Activated T-cell treated with anti-CD3 and anti-CD28 coated beads, Interleukin-2, amount 50 U/mL, for 24 hours (primary cell): ENCODE measurements around the gene BMP6.
"Not testable (repeated sequence)": the region's sequence is repeated elsewhere in the genome, so short reads cannot be mapped to it uniquely, and the experiment has no call there.

Experiments used
- DNase-seq: peaks from one replicate; pipeline ENCODE4 v3.0.0-alpha.2; 2020
- H3K27ac Mint-ChIP-seq: 2 replicates; pipeline ENCODE4 v1.8.0; 2020; ENCODE audit warnings: mild to moderate bottlenecking, mixed read lengths
- H3K27me3 Mint-ChIP-seq: 2 replicates; pipeline ENCODE4 v1.8.0; 2020; ENCODE audit warnings: mixed read lengths
- H3K36me3 Mint-ChIP-seq: 2 replicates; pipeline ENCODE4 v1.8.0; 2020; ENCODE audit warnings: low read depth, mixed read lengths
- H3K4me1 Mint-ChIP-seq: 2 replicates; pipeline ENCODE4 v1.8.0; 2020; ENCODE audit warnings: low read depth, mixed read lengths
- H3K4me3 Mint-ChIP-seq: 2 replicates; pipeline ENCODE4 v1.8.0; 2020; ENCODE audit warnings: mild to moderate bottlenecking, moderate library complexity, mixed read lengths
- H3K9me3 Mint-ChIP-seq: 2 replicates; pipeline ENCODE4 v1.8.0; 2020; ENCODE audit warnings: mixed read lengths

BMP6 gene

DNA sequence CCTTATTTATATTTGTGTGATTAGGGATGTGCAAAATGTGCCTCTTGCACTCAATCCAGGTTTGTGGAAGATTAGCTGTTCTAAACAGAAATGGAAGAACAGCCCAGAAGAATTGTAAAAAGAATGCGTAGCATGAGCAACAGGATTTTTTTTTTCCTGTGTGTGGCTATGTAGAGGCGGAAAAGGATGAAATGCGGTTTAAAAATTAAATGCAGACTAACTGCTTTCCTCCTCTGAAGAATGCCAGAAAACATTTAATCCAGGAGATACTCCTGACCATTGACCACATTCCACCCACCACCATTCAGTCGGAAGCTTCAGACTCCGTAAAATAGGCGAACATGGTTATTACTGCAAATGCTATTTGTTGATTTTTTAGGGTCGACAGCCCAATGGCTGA, 83.4 kb downstream of the BMP6 start:
- Mint-ChIP-seq H3K9me3 (no peaks in the 10 kb centered on the region), H3K4me3 (no peak overlapping the region), H3K27ac (no peak overlapping the region), H3K4me1 (no peaks in the 10 kb centered on the region), H3K36me3 (no peaks in the 10 kb centered on the region), H3K27me3 (peaks cover 45% of the 10 kb centered on the region)
- DNase-seq, result no peak

DNA sequence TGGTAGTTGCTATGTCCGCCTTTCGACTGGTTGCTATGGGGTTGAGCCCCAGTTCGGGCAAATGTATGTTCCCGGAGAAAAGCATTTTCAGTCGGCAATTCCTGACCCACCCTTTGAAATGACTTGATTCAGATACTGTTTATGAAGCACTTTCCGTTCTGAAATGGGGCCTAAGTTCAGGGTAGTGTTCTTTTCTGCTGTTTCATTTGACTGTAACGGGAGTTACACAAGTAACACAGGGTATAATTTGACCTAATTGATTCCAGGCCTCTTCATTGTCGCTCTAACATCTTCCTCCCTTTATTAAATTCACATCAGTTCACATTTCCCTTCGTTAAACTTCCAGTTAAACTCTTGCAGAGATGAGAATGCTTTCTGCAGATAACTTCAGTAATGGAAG, 85.5 kb downstream of the BMP6 start:
- DNase-seq, result no peak
- H3K36me3 Mint-ChIP-seq, result no peaks in the 10 kb centered on the region
- peaks cover 28% of the 10 kb centered on the region for H3K27me3 Mint-ChIP-seq
- H3K4me1 Mint-ChIP-seq, result no peaks in the 10 kb centered on the region
- H3K4me3 Mint-ChIP-seq, result no peak overlapping the region
- H3K27ac Mint-ChIP-seq, result no peak overlapping the region
- no peaks in the 10 kb centered on the region for H3K9me3 Mint-ChIP-seq

DNA sequence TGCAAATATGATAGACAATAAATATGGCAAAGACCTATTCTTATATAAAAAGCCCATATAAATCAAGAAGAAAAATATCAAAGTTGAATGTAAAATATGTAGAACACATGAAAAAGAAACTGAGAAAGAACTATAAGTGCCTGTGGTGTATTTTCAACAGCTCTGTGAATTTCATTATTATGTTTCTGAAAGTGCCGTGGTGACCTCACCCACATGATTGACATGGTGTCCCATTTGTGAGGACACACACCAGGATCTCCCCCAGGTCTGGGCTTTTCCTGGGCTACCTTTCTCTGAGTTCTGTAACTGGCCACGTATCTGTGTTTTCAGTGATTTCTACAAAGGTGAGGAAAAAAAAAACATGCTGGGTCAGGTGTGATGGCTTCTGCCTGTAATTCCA, 86.7 kb downstream of the BMP6 start:
- Mint-ChIP-seq H3K36me3 (no peaks in the 10 kb centered on the region), H3K4me1 (no peaks in the 10 kb centered on the region), H3K9me3 (no peaks in the 10 kb centered on the region), H3K27me3 (peaks cover 22% of the 10 kb centered on the region), H3K4me3 (no peak overlapping the region), H3K27ac (no peak overlapping the region)
- no peak for DNase-seq

DNA sequence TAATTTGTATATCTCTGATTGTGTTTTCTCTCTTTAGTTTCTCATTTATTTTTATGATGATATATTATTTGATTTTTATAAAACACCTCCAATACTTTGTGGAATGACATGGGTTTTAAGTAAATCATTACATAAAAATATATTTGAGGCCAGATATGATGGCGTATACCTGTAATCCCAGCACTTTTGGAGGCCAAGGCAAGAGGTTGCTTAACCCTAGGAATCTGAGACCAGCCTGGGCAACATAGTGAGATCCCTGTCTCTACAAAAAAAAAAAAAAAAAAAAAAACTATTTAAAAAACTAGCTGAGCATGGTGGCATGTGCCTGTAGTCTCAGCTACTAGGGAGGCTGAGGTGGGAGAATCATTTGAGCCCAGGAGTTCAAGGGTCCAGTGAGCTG, 87.3 kb downstream of the BMP6 start:
- no peak overlapping the region for H3K27ac Mint-ChIP-seq
- H3K27me3 Mint-ChIP-seq, result peaks cover 22% of the 10 kb centered on the region
- no peaks in the 10 kb centered on the region for H3K36me3 Mint-ChIP-seq
- H3K9me3 Mint-ChIP-seq, result no peaks in the 10 kb centered on the region
- H3K4me3 Mint-ChIP-seq, result no peak overlapping the region
- no peak for DNase-seq
- H3K4me1 Mint-ChIP-seq, result no peaks in the 10 kb centered on the region

DNA sequence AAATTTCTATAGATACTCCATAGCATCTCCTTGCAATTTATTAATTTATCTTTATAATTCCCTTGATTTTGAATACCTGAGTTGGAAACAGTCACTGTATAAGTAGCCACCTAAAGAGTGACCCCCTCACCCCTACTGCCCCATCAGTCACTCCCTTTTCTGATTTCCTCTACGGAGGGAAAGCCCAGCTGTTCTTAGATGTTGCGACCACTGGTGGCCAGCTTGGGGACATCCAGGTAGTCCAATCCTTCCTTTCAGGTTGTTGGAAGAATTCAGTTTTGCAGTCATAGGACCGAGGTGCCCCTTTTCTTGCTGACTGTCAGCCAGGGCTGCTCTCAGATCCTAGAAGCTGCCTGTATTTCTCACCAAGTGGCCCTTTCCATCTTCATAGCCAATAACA, 87.8 kb downstream of the BMP6 start:
- Mint-ChIP-seq H3K36me3 (no peaks in the 10 kb centered on the region), H3K4me3 (no peak overlapping the region), H3K27me3 (peaks cover 19% of the 10 kb centered on the region), H3K27ac (no peak overlapping the region), H3K4me1 (no peaks in the 10 kb centered on the region), H3K9me3 (no peaks in the 10 kb centered on the region)
- no peak for DNase-seq

DNA sequence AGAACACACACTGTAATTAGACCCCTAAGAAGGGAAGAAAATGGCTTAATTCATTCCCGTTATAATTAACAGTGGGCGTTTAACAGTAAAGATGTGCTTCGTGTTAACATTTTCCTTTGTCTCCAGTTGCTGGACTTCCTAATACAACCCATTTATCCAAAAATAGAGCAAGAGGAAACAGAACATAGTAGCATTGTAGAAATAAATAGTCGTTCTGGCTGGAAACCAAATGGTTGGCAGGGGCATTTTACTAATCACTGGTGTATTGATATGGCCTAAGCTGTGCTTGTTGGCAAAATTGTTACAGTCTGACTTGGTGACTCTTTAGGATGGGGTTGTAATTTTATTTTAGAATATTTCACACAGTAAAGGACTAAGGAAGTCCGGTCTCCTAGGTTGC, 89.8 kb downstream of the BMP6 start:
- no peaks in the 10 kb centered on the region for H3K4me1 Mint-ChIP-seq
- peaks cover 9% of the 10 kb centered on the region for H3K27me3 Mint-ChIP-seq
- no peak overlapping the region for H3K4me3 Mint-ChIP-seq
- no peaks in the 10 kb centered on the region for H3K36me3 Mint-ChIP-seq
- DNase-seq, result no peak
- H3K27ac Mint-ChIP-seq, result no peak overlapping the region
- no peaks in the 10 kb centered on the region for H3K9me3 Mint-ChIP-seq

DNA sequence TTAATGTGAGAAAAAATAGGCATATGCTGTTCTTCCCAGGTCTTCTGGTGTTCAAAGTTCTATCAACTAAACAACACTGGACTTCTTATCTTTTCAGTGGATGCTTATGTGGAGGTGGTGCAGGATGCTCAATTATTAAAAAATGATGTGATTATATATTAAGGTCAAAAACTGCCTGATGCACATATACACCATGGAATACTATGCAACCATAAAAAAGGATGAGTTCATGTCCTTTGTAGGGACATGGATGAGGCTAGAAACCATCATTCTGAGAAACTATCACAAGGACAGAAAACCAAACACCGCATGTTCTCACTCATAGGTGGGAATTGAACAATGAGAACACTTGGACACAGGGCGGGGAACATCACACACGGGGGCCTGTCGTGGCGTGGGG, 91.3 kb downstream of the BMP6 start:
- H3K4me3 Mint-ChIP-seq, H3K27ac Mint-ChIP-seq, H3K27me3 Mint-ChIP-seq, H3K36me3 Mint-ChIP-seq, H3K4me1 Mint-ChIP-seq, H3K9me3 Mint-ChIP-seq, DNase-seq: not testable (repeated sequence)

DNA sequence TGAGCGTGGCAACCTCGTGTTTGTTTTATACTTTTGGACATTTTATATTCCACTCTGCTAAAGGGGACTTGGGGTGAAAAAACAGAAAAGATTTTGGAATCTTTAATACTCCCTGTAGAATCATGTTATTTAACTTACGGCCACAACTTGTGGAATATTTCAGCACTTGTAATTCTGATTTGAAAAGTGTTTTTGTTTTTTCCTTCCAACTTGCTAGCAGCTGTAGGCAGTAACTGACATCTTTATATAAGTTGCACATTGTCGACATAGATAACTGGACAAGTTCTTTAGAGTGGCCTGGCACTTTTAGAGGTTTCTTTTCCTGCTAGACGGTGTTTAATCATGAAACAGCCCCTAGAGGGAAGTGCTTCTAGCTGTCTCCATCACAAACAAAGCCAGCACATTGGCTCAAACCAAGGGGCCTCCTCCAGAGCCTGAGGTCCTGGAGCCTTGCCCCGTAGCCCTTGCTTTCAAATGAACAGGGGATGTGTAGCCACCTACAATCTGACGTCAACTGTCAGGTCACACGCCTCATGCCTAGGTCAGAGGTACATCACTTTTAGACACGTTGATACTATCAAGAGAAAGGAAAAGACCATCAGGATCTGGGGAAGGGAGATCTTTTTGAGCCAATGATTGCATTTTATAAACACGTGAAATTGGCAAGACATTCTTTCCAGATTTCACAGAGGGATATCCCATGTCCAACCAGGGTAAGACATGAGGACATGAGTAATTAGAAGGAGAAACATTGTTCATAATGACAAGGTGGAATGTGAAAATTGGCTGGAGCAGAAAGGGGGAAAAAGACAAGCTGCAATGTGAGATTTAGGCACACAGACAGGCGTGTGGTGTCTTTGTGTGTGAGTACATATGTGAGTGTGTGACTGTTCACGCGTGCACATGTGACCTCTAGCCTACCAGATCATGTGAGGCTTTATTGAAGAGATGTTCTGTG, 92.6 kb downstream of the BMP6 start:
- Mint-ChIP-seq H3K27me3 (peaks cover 13% of the 10 kb centered on the region), H3K4me3 (no peak overlapping the region), H3K27ac (no peak overlapping the region), H3K4me1 (no peaks in the 10 kb centered on the region), H3K9me3 (no peaks in the 10 kb centered on the region), H3K36me3 (no peaks in the 10 kb centered on the region)
- DNase-seq, result no peak

DNA sequence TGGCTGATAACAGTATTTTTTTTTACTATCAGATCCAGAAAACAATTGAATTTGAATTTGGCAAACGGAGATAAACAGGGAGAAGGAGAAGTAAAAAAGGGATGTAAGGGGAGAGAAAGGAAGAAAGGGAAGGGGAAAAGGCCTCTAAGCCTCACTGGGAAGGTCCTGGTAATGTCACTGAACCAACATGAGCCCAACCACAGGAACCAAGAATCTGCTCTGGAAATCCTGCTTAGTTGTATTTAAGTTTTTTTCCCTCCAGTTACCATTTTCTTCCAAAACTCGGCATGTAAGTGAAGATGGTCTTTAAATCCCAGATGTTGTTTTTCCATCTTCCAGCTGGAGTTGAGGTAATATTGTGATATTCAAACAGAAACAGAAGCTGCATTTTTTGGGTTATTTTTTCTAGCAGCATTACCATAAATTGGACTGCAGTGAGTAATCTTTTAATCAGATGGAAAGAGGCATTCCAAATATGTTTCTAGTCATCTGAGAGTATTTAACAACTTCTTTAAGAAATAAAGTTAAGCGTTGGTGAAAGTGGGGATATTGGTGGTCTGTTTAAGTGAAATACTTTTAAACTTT, 93.6 kb downstream of the BMP6 start:
- no peaks in the 10 kb centered on the region for H3K4me1 Mint-ChIP-seq
- peaks cover 17% of the 10 kb centered on the region for H3K27me3 Mint-ChIP-seq
- H3K4me3 Mint-ChIP-seq, result no peak overlapping the region
- no peaks in the 10 kb centered on the region for H3K9me3 Mint-ChIP-seq
- H3K27ac Mint-ChIP-seq, result no peak overlapping the region
- no peaks in the 10 kb centered on the region for H3K36me3 Mint-ChIP-seq
- no peak for DNase-seq

DNA sequence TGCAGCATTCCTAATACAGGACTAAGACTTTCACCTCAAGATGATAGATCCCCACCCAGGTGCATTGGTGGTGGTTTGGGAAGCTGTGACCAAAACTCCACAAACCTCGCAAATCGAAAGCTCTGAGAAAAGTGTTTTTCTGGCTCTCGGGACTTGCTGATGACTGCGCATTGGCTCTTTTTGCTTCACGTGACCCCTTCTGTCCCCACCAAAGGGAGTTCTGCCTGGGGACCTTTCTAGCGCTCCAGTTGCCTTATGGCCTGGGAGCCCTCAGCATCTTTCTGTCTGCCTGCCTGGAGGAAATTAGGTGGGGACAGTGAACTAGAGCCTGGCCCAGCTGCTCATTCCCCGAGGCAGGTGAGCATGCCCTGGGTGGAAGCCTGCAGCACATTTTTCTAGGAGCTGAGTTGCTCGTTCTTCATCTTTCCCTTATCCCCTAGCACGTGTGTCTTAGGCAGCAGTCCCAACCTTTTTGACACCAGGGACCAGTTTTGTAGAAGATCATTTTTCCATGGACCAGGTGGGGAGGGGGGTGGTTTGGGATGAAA, 94.5 kb downstream of the BMP6 start:
- Mint-ChIP-seq H3K27ac (no peak overlapping the region), H3K4me1 (no peaks in the 10 kb centered on the region), H3K4me3 (no peak overlapping the region), H3K9me3 (no peaks in the 10 kb centered on the region), H3K27me3 (peaks cover 17% of the 10 kb centered on the region), H3K36me3 (no peaks in the 10 kb centered on the region)
- no peak for DNase-seq

DNA sequence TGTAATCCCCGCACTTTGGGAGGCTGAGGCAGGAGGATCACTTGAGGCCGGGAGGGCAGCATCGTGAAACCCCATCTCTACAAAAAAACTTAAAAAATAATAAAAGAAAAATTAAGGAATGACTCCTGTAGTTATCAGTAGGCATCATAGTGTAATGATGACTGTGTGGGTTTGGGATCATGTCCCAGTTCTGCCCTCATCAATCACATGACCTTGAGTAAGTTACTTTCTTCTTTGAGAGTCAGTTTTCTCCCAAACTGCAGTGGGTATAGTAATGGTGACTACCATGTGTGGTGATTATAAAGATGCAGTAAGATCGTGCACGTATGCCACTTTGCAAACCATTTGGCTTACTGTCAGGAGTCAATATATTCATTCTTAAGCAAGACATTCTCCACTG, 95.5 kb downstream of the BMP6 start:
- no peaks in the 10 kb centered on the region for H3K4me1 Mint-ChIP-seq
- no peaks in the 10 kb centered on the region for H3K36me3 Mint-ChIP-seq
- H3K27me3 Mint-ChIP-seq, result peaks cover 21% of the 10 kb centered on the region
- no peaks in the 10 kb centered on the region for H3K9me3 Mint-ChIP-seq
- no peak overlapping the region for H3K27ac Mint-ChIP-seq
- H3K4me3 Mint-ChIP-seq, result no peak overlapping the region
- no peak for DNase-seq

DNA sequence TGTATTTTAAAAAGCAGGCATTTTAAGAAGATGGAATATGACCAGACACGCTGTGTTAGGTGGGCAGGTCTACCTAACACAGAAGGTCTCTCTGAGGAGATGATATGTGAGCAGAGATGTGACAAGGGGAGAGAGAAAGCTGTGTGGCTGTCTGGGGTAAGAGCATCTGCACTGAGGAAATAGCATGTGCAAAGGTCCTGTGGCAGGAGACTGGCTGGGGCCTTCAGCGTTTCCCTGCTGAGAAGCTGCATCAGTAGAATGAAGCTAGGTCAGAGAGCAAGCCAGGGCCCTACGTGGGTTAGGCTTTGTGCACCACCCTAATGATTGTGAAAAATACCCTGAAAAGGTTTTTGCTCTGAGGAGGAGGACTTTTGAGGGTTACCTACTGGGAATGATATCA, 97.7 kb downstream of the BMP6 start:
- no peak for DNase-seq
- Mint-ChIP-seq H3K27ac (no peak overlapping the region), H3K27me3 (peaks cover 14% of the 10 kb centered on the region), H3K9me3 (no peaks in the 10 kb centered on the region), H3K4me3 (no peak overlapping the region), H3K36me3 (no peaks in the 10 kb centered on the region), H3K4me1 (no peaks in the 10 kb centered on the region)

DNA sequence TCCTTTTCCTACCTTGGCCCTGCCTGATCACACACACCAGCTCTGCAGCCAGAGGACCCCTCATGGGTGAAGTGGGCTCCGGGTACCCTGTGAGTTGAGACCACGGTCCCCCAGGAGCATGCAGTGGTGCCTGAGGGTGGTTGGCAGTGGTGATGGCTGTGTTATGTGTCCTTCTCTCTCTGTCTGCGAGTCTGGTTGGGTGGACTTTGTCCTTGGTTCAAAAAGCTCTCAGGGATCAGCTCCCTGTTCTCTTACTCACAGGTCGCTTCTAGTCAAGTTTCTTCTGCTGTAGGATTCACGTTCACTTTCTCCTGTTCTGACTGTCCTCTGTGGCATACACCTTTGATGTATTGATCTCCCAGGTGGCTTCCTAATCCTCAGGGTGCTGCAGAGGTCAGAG, 100.1 kb downstream of the BMP6 start:
- H3K9me3 Mint-ChIP-seq, result no peaks in the 10 kb centered on the region

DNA sequence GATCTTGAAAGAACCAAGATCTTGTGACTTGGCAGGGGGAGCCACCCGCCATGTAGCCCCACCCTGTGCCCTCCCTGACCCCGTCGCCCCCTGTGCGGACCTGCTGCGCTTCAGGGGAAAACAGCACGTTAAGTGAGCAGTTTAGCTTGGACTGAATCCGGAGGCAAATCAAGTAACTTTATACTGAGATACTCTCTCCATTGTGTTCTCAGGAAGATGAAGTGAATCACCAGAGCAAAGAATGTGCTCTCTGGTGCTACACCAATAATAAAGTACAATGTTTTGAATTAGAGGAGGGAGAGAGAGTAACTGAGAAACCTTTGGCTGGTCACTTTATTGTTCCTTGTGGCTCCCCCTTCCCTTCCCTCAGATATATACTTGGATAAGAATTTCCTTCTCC, 101.2 kb downstream of the BMP6 start:
- no peaks in the 10 kb centered on the region for H3K9me3 Mint-ChIP-seq
- no peaks in the 10 kb centered on the region for H3K4me1 Mint-ChIP-seq
- H3K36me3 Mint-ChIP-seq, result no peaks in the 10 kb centered on the region
- no peak for DNase-seq
- H3K27ac Mint-ChIP-seq, result no peak overlapping the region
- peaks cover 24% of the 10 kb centered on the region for H3K27me3 Mint-ChIP-seq
- H3K4me3 Mint-ChIP-seq, result no peak overlapping the region

More for the DNA sequence above, 100.1 kb downstream of the BMP6 start:
- H3K27me3 Mint-ChIP-seq, result peaks cover 24% of the 10 kb centered on the region
- H3K4me3 Mint-ChIP-seq, result no peak overlapping the region
- no peak overlapping the region for H3K27ac Mint-ChIP-seq
- no peaks in the 10 kb centered on the region for H3K36me3 Mint-ChIP-seq
- no peaks in the 10 kb centered on the region for H3K4me1 Mint-ChIP-seq
- no peak for DNase-seq

DNA sequence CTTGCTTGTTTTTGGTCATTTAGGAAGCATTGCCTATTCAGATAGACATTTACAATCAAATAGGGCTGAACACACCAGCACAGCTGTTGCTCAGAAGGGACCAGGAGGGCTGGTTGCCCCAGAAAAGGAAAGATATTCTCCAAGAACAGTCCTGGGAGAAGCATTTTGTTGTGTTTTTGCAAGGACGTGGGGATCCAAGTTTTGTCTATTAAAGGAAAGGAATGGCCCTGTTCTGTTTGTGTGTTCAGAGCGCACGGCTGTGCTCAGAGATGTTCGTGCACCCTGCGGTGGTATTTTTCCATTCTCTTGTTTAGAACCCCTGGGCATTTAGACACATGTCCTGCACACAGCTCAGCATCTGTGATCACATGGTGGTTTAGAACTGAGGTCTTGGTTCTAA, 102.2 kb downstream of the BMP6 start:
- Mint-ChIP-seq H3K4me3 (no peak overlapping the region), H3K4me1 (no peaks in the 10 kb centered on the region), H3K9me3 (no peaks in the 10 kb centered on the region), H3K36me3 (no peaks in the 10 kb centered on the region), H3K27ac (no peak overlapping the region), H3K27me3 (peaks cover 21% of the 10 kb centered on the region)
- DNase-seq, result no peak
